ENCODE data around the gene NOX5. TPM values are rescaled to one million over a fixed set of nuclear protein-coding genes. Genes with fewer than 3 reads are reported as not detected.

NOX5 gene
- total and polyA plus RNA-seq, 10 of the 15 experiments (the other 5 are each of a cell fraction or from before 2014, with no cell fraction given), result not detected

DNA sequence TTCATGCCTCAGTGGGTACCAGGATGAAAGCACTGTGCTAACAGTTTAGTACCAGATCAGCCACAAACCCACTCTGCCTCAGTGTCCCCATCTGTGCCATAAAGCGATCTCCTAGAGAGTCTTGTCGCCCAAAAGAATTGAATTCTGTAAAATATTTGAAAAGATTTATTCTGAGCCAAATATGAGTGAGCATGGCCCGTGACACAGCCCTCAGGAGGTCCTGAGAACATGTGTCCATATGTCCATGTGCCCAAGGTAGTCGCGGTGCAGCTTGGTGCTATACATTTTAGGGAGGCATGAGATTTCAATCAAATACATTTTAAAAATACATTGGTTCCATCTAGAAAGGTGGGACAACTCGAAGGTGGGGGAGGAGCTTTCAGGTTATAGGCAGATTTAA is 15.4 kb upstream of the NOX5 start:
- no peaks in the 10 kb centered on the region for H3K36me3 ChIP-seq (ENCODE audit: control insufficient read depth in 2 of 2, insufficient read depth in 2 of 2, low read length in 1 of 2)
- in situ Hi-C loops (cut with MboI), result no loop called here
- H3K27ac ChIP-seq (ENCODE audit: control insufficient read depth, insufficient read depth), result no peak overlapping the region
- no peaks in the 10 kb centered on the region for H3K9me3 ChIP-seq (replicated peaks; ENCODE audit: control insufficient read depth, insufficient read depth, low read length)
- TF ChIP-seq NFYB (IDR thresholded peaks at IDR 0.05; ENCODE audit: insufficient read depth, low read depth, low read length) (no peak), ZBED1 (IDR thresholded peaks at IDR 0.05; ENCODE audit: borderline replicate concordance) (no peak)
- TF ChIP-seq, protein P1, sequence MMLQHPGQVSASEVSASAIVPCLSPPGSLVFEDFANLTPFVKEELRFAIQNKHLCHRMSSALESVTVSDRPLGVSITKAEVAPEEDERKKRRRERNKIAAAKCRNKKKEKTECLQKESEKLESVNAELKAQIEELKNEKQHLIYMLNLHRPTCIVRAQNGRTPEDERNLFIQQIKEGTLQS (IDR thresholded peaks at IDR 0.05; ENCODE audit: borderline replicate concordance, extremely low read depth, low read depth, low read length), result no peak
- no TSS peak for BruUV-seq (replicated peaks)
- intact Hi-C loops (cut with micrococcal nuclease; ENCODE audit: unreplicated experiment), result no loop called here
- ATAC-seq, result no peak
- ChIA-PET RAD21 (ENCODE audit: unreplicated experiment) (no interaction called here), SMC1A (ENCODE audit: uncharacterized antibody, unreplicated experiment) (no interaction called here), CTCF (interaction anchor here (0.6 kb wide), 1 partner anchor 751 kb away, joined by 3 read pairs; no protein-coding TSS in a partner anchor), POLR2A (no interaction called here)
- no peak overlapping the region for H3K4me3 ChIP-seq
- H3K9ac ChIP-seq (ENCODE audit: control insufficient read depth, insufficient read depth, low read length), result no peak overlapping the region
- DNase-seq (ENCODE audit: low read depth, low spot score), result no peak
- 36% methylated on average over 6 of the region's 6 CpGs for WGBS (ENCODE audit: insufficient coverage, insufficient replicate concordance, low lambda C conversion rate, missing lambda C conversion rate)
- H4K20me1 ChIP-seq (ENCODE audit: control insufficient read depth, insufficient read depth), result no peaks in the 10 kb centered on the region
- H3K4me1 ChIP-seq (ENCODE audit: control insufficient read depth, insufficient read depth, low read length), result no peaks in the 10 kb centered on the region
- FAIRE-seq, result no peak
- H3K4me2 ChIP-seq (ENCODE audit: control insufficient read depth, insufficient read depth), result no peak overlapping the region
- H3K79me2 ChIP-seq (ENCODE audit: control insufficient read depth, insufficient read depth, low read length), result no peaks in the 10 kb centered on the region
- no peak overlapping the region for H2AFZ ChIP-seq (ENCODE audit: control insufficient read depth, low read depth, low read length)
- peaks cover 0 to 1% of the 10 kb centered on the region in 2 experiments; a peak in 1 of 4 replicates for H3K27me3 ChIP-seq (replicated peaks in 1 of 2; ENCODE audit: control insufficient read depth in 2 of 2, insufficient read depth in 2 of 2, low read length in 1 of 2)

DNA sequence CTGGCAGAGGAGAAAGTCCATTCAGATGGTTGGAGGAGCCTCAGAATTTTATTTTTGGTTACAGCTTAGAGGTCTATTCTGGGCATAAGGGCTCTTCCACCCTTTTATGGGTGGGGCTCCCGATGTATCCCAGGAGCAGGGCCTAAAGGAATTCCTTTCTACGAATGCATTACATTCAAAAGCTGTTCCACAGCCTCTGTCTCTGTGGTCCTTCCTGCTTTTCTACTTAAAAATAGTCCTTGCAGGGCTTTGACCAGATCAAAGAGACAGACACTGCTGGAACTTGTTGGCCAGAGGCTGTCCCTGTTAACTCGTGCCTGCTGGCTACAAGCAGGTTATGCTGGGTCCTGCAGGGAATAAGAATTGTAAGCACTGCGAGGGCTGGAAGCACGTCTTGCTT is 14.4 kb upstream of the NOX5 start:
- intact Hi-C loops (cut with micrococcal nuclease; ENCODE audit: unreplicated experiment) (no loop called here), in situ Hi-C loops (cut with MboI) (no loop called here)
- DNase-seq (ENCODE audit: low read depth, low spot score) (no peak), FAIRE-seq (no peak), ATAC-seq (no peak)
- POLR2A ChIA-PET, result no interaction called here
- no peaks in the 10 kb centered on the region for H3K36me3 ChIP-seq (ENCODE audit: control insufficient read depth in 2 of 2, insufficient read depth in 2 of 2, low read length in 1 of 2)
- no peaks in the 10 kb centered on the region for H3K9me3 ChIP-seq (replicated peaks; ENCODE audit: control insufficient read depth, insufficient read depth, low read length)
- H3K27ac ChIP-seq (ENCODE audit: control insufficient read depth, insufficient read depth), result no peak overlapping the region
- no peak overlapping the region for H3K4me2 ChIP-seq (ENCODE audit: control insufficient read depth, insufficient read depth)
- H3K4me1 ChIP-seq (ENCODE audit: control insufficient read depth, insufficient read depth, low read length), result no peaks in the 10 kb centered on the region
- SMC1A ChIA-PET (ENCODE audit: uncharacterized antibody, unreplicated experiment), result no interaction called here
- 0 out of 4 replicates have a peak, but pooled peaks cover 0 to 1% of the 10 kb centered on the region in 2 experiments for H3K27me3 ChIP-seq (replicated peaks in 1 of 2; ENCODE audit: control insufficient read depth in 2 of 2, insufficient read depth in 2 of 2, low read length in 1 of 2)
- no peaks in the 10 kb centered on the region for H4K20me1 ChIP-seq (ENCODE audit: control insufficient read depth, insufficient read depth)
- no peaks in the 10 kb centered on the region for H3K79me2 ChIP-seq (ENCODE audit: control insufficient read depth, insufficient read depth, low read length)
- CTCF ChIA-PET, result interaction anchor here (0.6 kb wide), 1 partner anchor 12 kb away, joined by 3 read pairs; no protein-coding TSS in a partner anchor
- H3K9ac ChIP-seq (ENCODE audit: control insufficient read depth, insufficient read depth, low read length), result no peak overlapping the region
- BruUV-seq (replicated peaks), result no TSS peak
- RAD21 ChIA-PET (ENCODE audit: unreplicated experiment), result no interaction called here
- no peak overlapping the region for H3K4me3 ChIP-seq
- WGBS (ENCODE audit: insufficient coverage, insufficient replicate concordance, low lambda C conversion rate, missing lambda C conversion rate), result 1% methylated on average over 5 of the region's 5 CpGs
- H2AFZ ChIP-seq (ENCODE audit: control insufficient read depth, low read depth, low read length), result no peak overlapping the region
- no peak for TF ChIP-seq FOXK2 (IDR thresholded peaks at IDR 0.05)
- no peak for TF ChIP-seq SMAD1 (IDR thresholded peaks at IDR 0.05; ENCODE audit: low read depth, partially characterized antibody)
- no peak for TF ChIP-seq CEBPB (IDR thresholded peaks at IDR 0.05; ENCODE audit: borderline replicate concordance in 1 of 2, low read depth in 2 of 2, low read length in 2 of 2)
- TF ChIP-seq IKZF1 (conservative IDR thresholded peaks at IDR 0.05), result no peak
- TF ChIP-seq RFX5 (IDR thresholded peaks at IDR 0.05; ENCODE audit: low read depth, low read length), result no peak
- no peak for TF ChIP-seq BCL11A (IDR thresholded peaks at IDR 0.05; ENCODE audit: low read depth, low read length)
- no peak for TF ChIP-seq CHD2 (IDR thresholded peaks at IDR 0.05; ENCODE audit: borderline replicate concordance, low read depth, low read length)
- no peak for TF ChIP-seq RAD51 (IDR thresholded peaks at IDR 0.05)
- TF ChIP-seq YY1 (IDR thresholded peaks at IDR 0.05; ENCODE audit: low read depth, low read length), result no peak
- TF ChIP-seq, protein P2, sequence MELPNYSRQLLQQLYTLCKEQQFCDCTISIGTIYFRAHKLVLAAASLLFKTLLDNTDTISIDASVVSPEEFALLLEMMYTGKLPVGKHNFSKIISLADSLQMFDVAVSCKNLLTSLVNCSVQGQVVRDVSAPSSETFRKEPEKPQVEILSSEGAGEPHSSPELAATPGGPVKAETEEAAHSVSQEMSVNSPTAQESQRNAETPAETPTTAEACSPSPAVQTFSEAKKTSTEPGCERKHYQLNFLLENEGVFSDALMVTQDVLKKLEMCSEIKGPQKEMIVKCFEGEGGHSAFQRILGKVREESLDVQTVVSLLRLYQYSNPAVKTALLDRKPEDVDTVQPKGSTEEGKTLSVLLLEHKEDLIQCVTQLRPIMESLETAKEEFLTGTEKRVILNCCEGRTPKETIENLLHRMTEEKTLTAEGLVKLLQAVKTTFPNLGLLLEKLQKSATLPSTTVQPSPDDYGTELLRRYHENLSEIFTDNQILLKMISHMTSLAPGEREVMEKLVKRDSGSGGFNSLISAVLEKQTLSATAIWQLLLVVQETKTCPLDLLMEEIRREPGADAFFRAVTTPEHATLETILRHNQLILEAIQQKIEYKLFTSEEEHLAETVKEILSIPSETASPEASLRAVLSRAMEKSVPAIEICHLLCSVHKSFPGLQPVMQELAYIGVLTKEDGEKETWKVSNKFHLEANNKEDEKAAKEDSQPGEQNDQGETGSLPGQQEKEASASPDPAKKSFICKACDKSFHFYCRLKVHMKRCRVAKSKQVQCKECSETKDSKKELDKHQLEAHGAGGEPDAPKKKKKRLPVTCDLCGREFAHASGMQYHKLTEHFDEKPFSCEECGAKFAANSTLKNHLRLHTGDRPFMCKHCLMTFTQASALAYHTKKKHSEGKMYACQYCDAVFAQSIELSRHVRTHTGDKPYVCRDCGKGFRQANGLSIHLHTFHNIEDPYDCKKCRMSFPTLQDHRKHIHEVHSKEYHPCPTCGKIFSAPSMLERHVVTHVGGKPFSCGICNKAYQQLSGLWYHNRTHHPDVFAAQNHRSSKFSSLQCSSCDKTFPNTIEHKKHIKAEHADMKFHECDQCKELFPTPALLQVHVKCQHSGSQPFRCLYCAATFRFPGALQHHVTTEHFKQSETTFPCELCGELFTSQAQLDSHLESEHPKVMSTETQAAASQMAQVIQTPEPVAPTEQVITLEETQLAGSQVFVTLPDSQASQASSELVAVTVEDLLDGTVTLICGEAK (IDR thresholded peaks at IDR 0.05; ENCODE audit: borderline replicate concordance), result no peak
- TF ChIP-seq ZNF217 (IDR thresholded peaks at IDR 0.05), result no peak
- TF ChIP-seq JUNB (IDR thresholded peaks at IDR 0.05), result no peak
- no peak for TF ChIP-seq PAX5 (IDR thresholded peaks at IDR 0.05; ENCODE audit: borderline replicate concordance, low read depth, low read length)
